K562 (cell line): ENCODE results near the gene PIN1. TPM values are rescaled to one million over a fixed set of nuclear protein-coding genes. Genes with fewer than 3 reads are reported as not detected.

Source experiments
- ATAC-seq: fragments of 200-7000 bp; cut with Tn5 transposase; 3 replicates; pipeline ENCODE4 v1.9.1; 2020; ENCODE audit warnings: moderate library complexity
- BruUV-seq: library from RNA; stranded (reverse); fragments of 400-500 nt; replicated peaks from 2 replicates; lab custom pipeline; 2021; lab: Mats Ljungman, UMichigan
- CTCF ChIA-PET: fragments of 300-600 bp; formaldehyde crosslinking; extraction: SDS; loops from one replicate; lab custom pipeline; 2021; ENCODE audit warnings: low intra/inter-chr PET ratio; lab: Yijun Ruan, JAX
- POLR2A ChIA-PET: fragments of 300-600, 350-650 bp; sonication (Branson Sonifier 250); formaldehyde crosslinking; extraction: SDS; loops from one replicate; lab custom pipeline; 2021; ENCODE audit warnings: antibody characterized with exemption, inconsistent platforms; lab: Yijun Ruan, JAX
- DNase-seq, 4 experiments: peaks; one replicate each; pipeline versions ENCODE4 v3.0.0 to v3.0.0-alpha.2; 2011 to 2018; ENCODE audit warnings: low spot score in 3 of 4, mixed read lengths in 3 of 4; ENCODE audit errors: extremely low read depth in 1 of 4
- FAIRE-seq: peaks from 2 replicates; lab custom pipeline; 2011; peaks lifted over from hg19 to GRCh38; lab: Jason Lieb, UNC
- H2AFZ ChIP-seq: 2 replicates; pipeline ENCODE4 v1.6.0; 2011; ENCODE audit warnings: low read depth, low read length, control low read depth, inconsistent platforms
- H3K27ac ChIP-seq: fragments of 200-600 bp; 3 replicates; pipeline ENCODE4 v1.8.0; 2011; ENCODE audit warnings: low read depth, mild to moderate bottlenecking, control low read depth, inconsistent platforms, low read length, moderate library complexity, mixed read lengths; ENCODE audit errors: extremely low read depth
- H3K27me3 ChIP-seq, 2 experiments: fragments of 300-600 bp in 1 of 2; 2 replicates in 1 of 2; 3 replicates in 1 of 2; pipeline versions ENCODE4 v1.6.0 to v1.8.0; 2011; ENCODE audit warnings: inconsistent platforms in 2 of 2, low read length in 2 of 2, mild to moderate bottlenecking in 1 of 2, mixed read lengths in 1 of 2, moderate library complexity in 1 of 2; ENCODE audit not compliant: control insufficient read depth in 2 of 2, insufficient read depth in 2 of 2
- H3K36me3 ChIP-seq: fragments of 300-600 bp; 3 replicates; pipeline ENCODE4 v1.8.0; 2011; ENCODE audit warnings: mild to moderate bottlenecking, low read length, inconsistent platforms; ENCODE audit not compliant: control insufficient read depth, insufficient read depth
- H3K4me1 ChIP-seq, 2 experiments: fragments of 200-600 bp in 1 of 2; replicated peaks in 1 of 2; 2 replicates in 1 of 2; 3 replicates in 1 of 2; pipeline versions ENCODE4 v1.5.1 to v1.8.0; 2011; ENCODE audit warnings: inconsistent platforms in 2 of 2, low read length in 2 of 2, mild to moderate bottlenecking in 1 of 2, mixed read lengths in 1 of 2, moderate library complexity in 1 of 2; ENCODE audit not compliant: control insufficient read depth in 2 of 2, insufficient read depth in 2 of 2
- H3K4me2 ChIP-seq: 2 replicates; pipeline ENCODE4 v1.6.1; 2011; ENCODE audit warnings: low read length, control low read depth, inconsistent platforms, mixed read lengths; ENCODE audit not compliant: insufficient read depth
- H3K4me3 ChIP-seq: fragments of 200-600 bp; sonication (generic), shearing (Covaris generic); 2 replicates; pipeline ENCODE4 v1.5.1; 2016; ENCODE audit warnings: control low read depth, inconsistent platforms
- H3K79me2 ChIP-seq: fragments of 200-600 bp; 3 replicates; pipeline ENCODE4 v1.8.0; 2011; ENCODE audit warnings: low read length, inconsistent platforms; ENCODE audit not compliant: control insufficient read depth, insufficient read depth
- H3K9ac ChIP-seq, 2 experiments: 2 replicates each; pipeline versions ENCODE4 v1.6.0 to v1.6.1; 2011; ENCODE audit warnings: low read depth in 2 of 2, low read length in 2 of 2, control low read depth in 1 of 2, inconsistent platforms in 1 of 2, mild to moderate bottlenecking in 1 of 2, mixed read lengths in 1 of 2; ENCODE audit not compliant: insufficient read depth in 1 of 2
- H3K9me1 ChIP-seq: one replicate; pipeline ENCODE4 v1.6.0; 2011; ENCODE audit warnings: inconsistent platforms, mild to moderate bottlenecking, low read length, moderate library complexity; ENCODE audit not compliant: control insufficient read depth, insufficient read depth
- H3K9me3 ChIP-seq: replicated peaks from 2 replicates; pipeline ENCODE4 v1.5.1; 2011; ENCODE audit warnings: low read depth, low read length, inconsistent platforms; ENCODE audit not compliant: control insufficient read depth, insufficient read depth
- H4K20me1 ChIP-seq: replicated peaks from 2 replicates; pipeline ENCODE4 v1.6.1; 2011; ENCODE audit warnings: low read length, inconsistent platforms, mixed read lengths; ENCODE audit not compliant: control insufficient read depth, insufficient read depth
- DDX20 ChIP-seq: fragments of 450-650 bp; IDR thresholded peaks from 2 replicates; pipeline ENCODE4 v1.6.1; 2016; ENCODE audit warnings: missing genetic modification characterization, low read depth, mild to moderate bottlenecking, missing compliant biosample characterization, moderate library complexity
- E2F1 ChIP-seq: sonication (generic); formaldehyde crosslinking; IDR thresholded peaks from 2 replicates; pipeline ENCODE4 v1.8.1; 2023; ENCODE audit warnings: mild to moderate bottlenecking, missing genetic modification reagents, moderate library complexity
- FOXJ2 ChIP-seq: fragments of 200-800 bp; sonication (Bioruptor generic); IDR thresholded peaks from 2 replicates; pipeline ENCODE4 v1.6.1; 2016; ENCODE audit warnings: missing genetic modification characterization, missing compliant biosample characterization
- GATA2 ChIP-seq: sonication (generic); formaldehyde crosslinking; IDR thresholded peaks from 2 replicates; pipeline ENCODE4 v1.4.0; 2020; ENCODE audit warnings: mild to moderate bottlenecking, missing genetic modification reagents
- IRF1 ChIP-seq: sonication (generic); formaldehyde crosslinking; IDR thresholded peaks from 2 replicates; pipeline ENCODE4 v1.8.0; 2022; ENCODE audit warnings: missing genetic modification reagents, mild to moderate bottlenecking, borderline replicate concordance
- KDM5B ChIP-seq: fragments of 200-600 bp; sonication (generic); IDR thresholded peaks from 2 replicates; pipeline ENCODE4 v1.6.1; 2012; ENCODE audit warnings: low read depth, mild to moderate bottlenecking, moderate library complexity, low read length, control low read depth, inconsistent platforms; ENCODE audit not compliant: insufficient replicate concordance
- MBD2 ChIP-seq: sonication (generic); IDR thresholded peaks from 2 replicates; pipeline ENCODE4 v1.6.1; 2016; ENCODE audit warnings: low read depth, borderline replicate concordance
- NEUROD1 ChIP-seq: fragments of 150-350 bp; IDR thresholded peaks from 2 replicates; pipeline ENCODE4 v1.6.1; 2014; ENCODE audit warnings: borderline replicate concordance, low read length, low read depth; ENCODE audit not compliant: partially characterized antibody
- NFIC ChIP-seq: fragments of 450-650 bp; IDR thresholded peaks from 2 replicates; pipeline ENCODE4 v1.6.1; 2017; ENCODE audit warnings: mild to moderate bottlenecking, inconsistent platforms
- PCBP2 ChIP-seq: fragments of 200-400 bp; formaldehyde crosslinking; IDR thresholded peaks from 2 replicates; pipeline ENCODE4 v1.6.1; 2018; ENCODE audit warnings: low read length, low read depth, mild to moderate bottlenecking, moderate library complexity; ENCODE audit not compliant: poor library complexity, severe bottlenecking
- PPARD ChIP-seq: fragments of 250-450 bp; sonication (Bioruptor Pico); IDR thresholded peaks from 2 replicates; pipeline ENCODE4 v1.8.0; 2022; ENCODE audit warnings: inconsistent platforms, mild to moderate bottlenecking, moderate library complexity
- SAFB ChIP-seq: fragments of 200-400 bp; formaldehyde crosslinking; IDR thresholded peaks from 2 replicates; pipeline ENCODE4 v1.6.1; 2017; ENCODE audit warnings: low read depth, low read length, borderline replicate concordance
- SMAD1 ChIP-seq: fragments of 150-350 bp; IDR thresholded peaks from 2 replicates; pipeline ENCODE4 v1.6.1; 2014; ENCODE audit warnings: low read length, low read depth; ENCODE audit not compliant: partially characterized antibody
- ZFP36 ChIP-seq: fragments of 150-350 bp; IDR thresholded peaks from 2 replicates; pipeline ENCODE4 v1.6.1; 2018; ENCODE audit warnings: low read length, low read depth; ENCODE audit not compliant: partially characterized antibody
- ZNF280A ChIP-seq: fragments of 450-650 bp; IDR thresholded peaks from 2 replicates; pipeline ENCODE4 v1.6.1; 2018; ENCODE audit warnings: mild to moderate bottlenecking, low read depth; ENCODE audit not compliant: partially characterized antibody
- ZNF707 ChIP-seq: fragments of 250-450 bp; sonication (Bioruptor Pico); conservative IDR thresholded peaks from 2 replicates; pipeline ENCODE4 v1.8.0; 2022; ENCODE audit warnings: inconsistent platforms, mild to moderate bottlenecking, moderate library complexity
- WGBS: fragments of 100-300 bp; shearing (Covaris generic); methylation state at CpG from one replicate; pipeline ENCODE4 v1.1.6; 2016; ENCODE audit warnings: low coverage, mixed read lengths; ENCODE audit not compliant: insufficient coverage; ENCODE audit errors: missing lambda C conversion rate; 5-methylcytosine and 5-hydroxymethylcytosine counted together
- in situ Hi-C: fragments of 300-500 bp; cut with MboI; formaldehyde crosslinking; loops from 4 replicates; pipeline ENCODE4 v1.15.0; 2018; ENCODE audit warnings: inconsistent platforms, mixed read lengths
- intact Hi-C: fragments of 100-400 bp; cut with micrococcal nuclease; formaldehyde crosslinking; loops from 2 replicates; pipeline ENCODE4 v1.14.2; 2022
- polyA plus RNA-seq, 8 experiments: library from polyadenylated mRNA; depleted of rRNA in 4 of 8; stranded (reverse) in 5 of 8; unstranded in 3 of 8; fragments of >200 nt; fragmentation: Nextera tagmentation in 2 of 8; fragmentation: Illumina TruSeq in 1 of 8; extraction: Ambion mirVana in 2 of 8; extraction: Trizol in 1 of 8; gene quantifications; 2 replicates each; pipeline versions ENCODE4 v1.2.1 to v1.2.3, GENCODE V29; 2011 to 2014; ENCODE audit warnings: inconsistent platforms in 1 of 8, missing spikeins in 1 of 8
- total RNA-seq, 7 experiments: library from RNA; depleted of rRNA in 6 of 7; stranded (reverse); fragments of >200 nt in 6 of 7; fragmentation: Illumina TruSeq in 2 of 7; extraction: Trizol in 2 of 7; gene quantifications; 2 replicates each; pipeline versions ENCODE4 v1.2.1 to v1.2.3, GENCODE V29; 2011 to 2021; ENCODE audit warnings: low replicate concordance in 1 of 7

Gene PIN1
- total and polyA plus RNA-seq, 9 of the 15 experiments (the other 6 are each of a cell fraction or from before 2014, with no cell fraction given): 1.6 to 178 (median 42.5) TPM

GRCh38 chr19:9836021-9836420 is 903 bp downstream of the PIN1 start:
- in situ Hi-C loops (no loop called here), intact Hi-C loops (no loop called here)
- Histone ChIP-seq H3K27me3 (no peaks in the 10 kb centered on the region), H3K9me3 (no peaks in the 10 kb centered on the region), H2AFZ (0 out of 2 replicates have a peak overlapping the region, but pooled peaks have one; percentile 79), H3K27ac (no peak overlapping the region; the same call in 2 of the 3 replicates), H3K9me1 (no peaks in the 10 kb centered on the region), H3K4me1 (peaks cover 8 to 17% of the 10 kb centered on the region in 2 experiments; a peak in 3 of 5 replicates), H4K20me1 (no peaks in the 10 kb centered on the region), H3K4me3 (peak overlapping the region; percentile 96), H3K79me2 (peaks cover 18% of the 10 kb centered on the region), H3K36me3 (peaks cover 38% of the 10 kb centered on the region; the same call in 2 of the 3 replicates), H3K9ac (peak overlapping the region; percentile 75 to 93), H3K4me2 (peak overlapping the region; percentile 97)
- TF ChIP-seq ZFP36 (no peak), GATA2 (no peak), DDX20 (tag) (no peak), NFIC (peak; percentile 41; the same call in 1 of the 2 replicates), SMAD1 (no peak), E2F1 (CRISPR knock-in tag) (no peak), MBD2 (no peak), KDM5B (peak; percentile 9), IRF1 (CRISPR knock-in tag) (no peak), NEUROD1 (no peak), FOXJ2 (tag) (no peak), ZNF280A (no peak), PCBP2 (no peak), ZNF707 (no peak), SAFB (no peak), PPARD (CRISPR knock-in tag) (no peak)
- WGBS: 3% methylated on average over 5 of the region's 5 CpGs
- DNase-seq (peak in 3 of 4 experiments; percentile 8 to 45 (median 17)), ATAC-seq (no peak), FAIRE-seq (no peak)
- ChIA-PET POLR2A (interaction anchor here (0.6 to 0.9 kb wide), 2 partner anchors 9 to 1175 kb away, joined by 3 to 4 read pairs; partner anchors contain the start of gene UBL5), CTCF (no interaction called here)
- no TSS peak for BruUV-seq
